K562 (cell line): ENCODE results near the gene PLA1A.

Experiments
- NR3C1 ChIP-seq: sonication (generic); formaldehyde crosslinking; IDR thresholded peaks from 2 replicates; pipeline ENCODE4 v1.8.1; 2022; ENCODE audit warnings: missing genetic modification reagents
- ZNF354B ChIP-seq: fragments of 250-450 bp; sonication (Bioruptor Pico); IDR thresholded peaks from 2 replicates; pipeline ENCODE4 v1.4.0; 2020

DNA sequence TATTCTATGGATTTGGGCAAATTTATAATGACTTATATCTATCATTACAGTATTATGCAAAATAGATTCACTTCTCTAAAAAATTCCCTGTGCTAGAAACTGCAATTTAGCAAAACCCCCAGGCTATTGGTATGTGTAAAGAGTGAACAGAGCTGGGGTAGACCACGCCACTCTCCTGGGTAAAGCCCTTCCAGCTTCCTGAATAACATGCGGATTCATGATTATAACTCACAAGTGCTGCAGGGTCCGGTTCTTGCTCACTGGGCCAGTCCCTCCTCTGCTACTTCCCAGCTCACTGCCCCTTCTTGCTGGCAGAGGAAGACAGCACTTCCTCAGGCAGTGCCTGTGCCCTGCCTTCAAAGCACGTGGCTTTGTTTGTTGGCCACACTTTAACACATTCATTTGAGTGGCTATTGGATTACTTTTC, 42.4 kb upstream of the PLA1A start:
- TF ChIP-seq ZNF354B (CRISPR knock-in tag) (no peak), NR3C1 (CRISPR knock-in tag) (no peak)
